Activated B cell treated with CpG ODN at 0.5 μM for 24 hours (primary cell): Measurements from ENCODE around the gene DBNL. TPM values are rescaled to one million over a fixed set of nuclear protein-coding genes. Genes with fewer than 3 reads are reported as not detected.

ENCODE experiments used
- ATAC-seq: fragments of 200-7000 bp; cut with Tn5 transposase; one replicate; pipeline ENCODE4 v1.10.0; 2021; ENCODE audit warnings: low read depth, mild to moderate bottlenecking, moderate library complexity
- CTCF ChIA-PET: fragments of 350-600 bp; sonication (Branson Sonifier 250); formaldehyde crosslinking; loops from one replicate; lab custom pipeline; 2021; ENCODE audit warnings: antibody characterized with exemption; lab: Charles Lee
- POLR2A ChIA-PET: fragments of 350-600 bp; sonication (Branson Sonifier 250); formaldehyde crosslinking; loops from one replicate; lab custom pipeline; 2021; ENCODE audit warnings: antibody characterized with exemption; lab: Charles Lee
- DNase-seq: peaks from one replicate; pipeline ENCODE4 v3.0.0; 2022
- H3K27ac Mint-ChIP-seq: one replicate; pipeline ENCODE4 v1.8.0; 2020; ENCODE audit warnings: mixed read lengths
- H3K27me3 Mint-ChIP-seq: one replicate; pipeline ENCODE4 v1.8.0; 2021; ENCODE audit warnings: mixed read lengths
- H3K36me3 Mint-ChIP-seq: one replicate; pipeline ENCODE4 v1.8.0; 2021; ENCODE audit warnings: low read depth, mixed read lengths
- H3K4me1 Mint-ChIP-seq: one replicate; pipeline ENCODE4 v1.8.0; 2021; ENCODE audit warnings: mixed read lengths
- H3K4me3 Mint-ChIP-seq: one replicate; pipeline ENCODE4 v1.8.0; 2020; ENCODE audit warnings: mild to moderate bottlenecking, mixed read lengths
- H3K9me3 Mint-ChIP-seq: one replicate; pipeline ENCODE4 v1.8.0; 2020; ENCODE audit warnings: mixed read lengths
- intact Hi-C: fragments of 100-400 bp; cut with micrococcal nuclease; formaldehyde crosslinking; loops from one replicate; pipeline ENCODE4 v1.15.1; 2024
- total RNA-seq: library from RNA; stranded (reverse); gene quantifications from 2 replicates; pipeline ENCODE4 v1.2.3, GENCODE V29; 2022
- TF ChIP-seq, protein P1 (sequence below): fragments of 200-600 bp; IDR thresholded peaks from one replicate; pipeline ENCODE4 v1.8.0; 2022; ENCODE audit warnings: antibody characterized with exemption, mild to moderate bottlenecking

DBNL gene
- total RNA-seq, 1 donor from 2014 or later, result 210 TPM

DNA sequence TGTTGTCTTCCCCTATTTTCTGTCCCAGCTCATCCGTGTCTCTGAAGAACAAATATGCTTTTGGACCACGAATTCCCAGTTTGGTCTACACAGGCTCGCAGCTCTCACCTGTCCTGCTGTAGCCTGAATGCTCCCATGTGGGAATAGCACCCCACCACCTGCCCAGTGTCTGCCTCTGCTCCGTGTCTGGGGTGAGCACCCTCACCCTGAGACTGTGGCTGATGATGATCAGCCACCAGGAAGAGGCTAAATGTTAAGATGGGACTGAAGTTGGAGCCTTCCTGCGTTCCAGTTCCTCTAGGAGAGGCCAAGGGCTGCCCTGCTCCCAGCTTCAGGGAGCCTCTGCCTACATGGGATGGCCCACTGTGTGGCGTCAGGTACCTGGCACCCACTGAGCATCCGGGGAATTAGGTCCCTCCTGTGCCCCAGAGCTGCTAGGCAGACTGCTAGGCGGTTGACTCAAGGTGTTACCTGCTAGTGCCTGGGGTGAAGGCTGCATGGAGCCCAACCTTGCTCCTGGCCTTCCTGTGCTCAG lies 17.2 kb downstream of the DBNL start:
- peaks cover 66% of the 10 kb centered on the region for H3K36me3 Mint-ChIP-seq
- DNase-seq (peak; percentile 12), ATAC-seq (no peak)
- TF ChIP-seq, protein P1, sequence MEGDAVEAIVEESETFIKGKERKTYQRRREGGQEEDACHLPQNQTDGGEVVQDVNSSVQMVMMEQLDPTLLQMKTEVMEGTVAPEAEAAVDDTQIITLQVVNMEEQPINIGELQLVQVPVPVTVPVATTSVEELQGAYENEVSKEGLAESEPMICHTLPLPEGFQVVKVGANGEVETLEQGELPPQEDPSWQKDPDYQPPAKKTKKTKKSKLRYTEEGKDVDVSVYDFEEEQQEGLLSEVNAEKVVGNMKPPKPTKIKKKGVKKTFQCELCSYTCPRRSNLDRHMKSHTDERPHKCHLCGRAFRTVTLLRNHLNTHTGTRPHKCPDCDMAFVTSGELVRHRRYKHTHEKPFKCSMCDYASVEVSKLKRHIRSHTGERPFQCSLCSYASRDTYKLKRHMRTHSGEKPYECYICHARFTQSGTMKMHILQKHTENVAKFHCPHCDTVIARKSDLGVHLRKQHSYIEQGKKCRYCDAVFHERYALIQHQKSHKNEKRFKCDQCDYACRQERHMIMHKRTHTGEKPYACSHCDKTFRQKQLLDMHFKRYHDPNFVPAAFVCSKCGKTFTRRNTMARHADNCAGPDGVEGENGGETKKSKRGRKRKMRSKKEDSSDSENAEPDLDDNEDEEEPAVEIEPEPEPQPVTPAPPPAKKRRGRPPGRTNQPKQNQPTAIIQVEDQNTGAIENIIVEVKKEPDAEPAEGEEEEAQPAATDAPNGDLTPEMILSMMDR, result no peak
- ChIA-PET POLR2A (interaction anchor here (1.6 kb wide), 1 partner anchor 17 kb away, joined by 6 read pairs; the partner anchor contains the start of gene DBNL), CTCF (no interaction called here)
- H3K27ac Mint-ChIP-seq, result peak overlapping the region; percentile 98
- no peak overlapping the region for H3K4me3 Mint-ChIP-seq
- intact Hi-C loops, result no loop called here
- no peaks in the 10 kb centered on the region for H3K27me3 Mint-ChIP-seq
- H3K9me3 Mint-ChIP-seq, result no peaks in the 10 kb centered on the region
- peaks cover 70% of the 10 kb centered on the region for H3K4me1 Mint-ChIP-seq

DNA sequence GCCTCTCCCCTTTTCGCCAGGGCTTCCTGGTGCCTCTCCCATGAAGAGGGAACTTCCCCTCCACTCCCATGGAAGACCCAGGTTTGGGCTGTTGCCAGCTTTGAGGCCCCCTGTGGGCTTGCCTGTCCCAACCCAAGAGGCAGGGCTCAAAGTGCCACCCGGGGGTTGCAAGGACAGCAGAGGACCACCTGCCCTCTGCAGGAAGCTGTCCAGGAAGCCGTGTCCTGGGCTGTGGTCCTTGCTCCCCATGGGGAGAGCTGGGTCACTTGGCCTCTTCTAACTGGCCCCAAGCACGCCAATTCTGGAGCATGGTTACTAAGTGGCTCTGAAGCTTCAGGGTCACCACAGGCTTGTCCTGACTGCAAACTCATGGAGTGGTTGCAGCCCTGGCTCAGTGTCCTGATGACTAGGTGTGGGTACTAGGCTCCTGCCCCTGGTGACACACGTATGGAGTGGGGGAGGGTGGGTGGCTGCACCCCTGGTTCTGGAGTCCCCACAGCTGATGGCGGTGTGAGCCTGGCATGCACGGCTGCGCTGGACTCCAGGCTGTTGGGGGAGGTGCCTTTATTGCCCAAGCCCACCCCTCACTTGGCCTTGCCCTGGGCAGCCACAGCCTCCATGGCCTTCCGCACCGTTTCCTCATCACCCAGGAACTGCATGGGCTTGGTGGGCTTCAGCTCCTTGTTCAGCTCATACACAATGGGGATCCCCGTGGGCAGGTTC lies 17.8 kb downstream of the DBNL start:
- Mint-ChIP-seq H3K36me3 (peaks cover 60% of the 10 kb centered on the region), H3K27me3 (no peaks in the 10 kb centered on the region), H3K4me1 (peaks cover 71% of the 10 kb centered on the region), H3K9me3 (no peaks in the 10 kb centered on the region), H3K27ac (peak overlapping the region; percentile 39), H3K4me3 (no peak overlapping the region)
- DNase-seq (peak; percentile 13), ATAC-seq (no peak)
- TF ChIP-seq, protein P1, result no peak
- ChIA-PET POLR2A (interaction anchor here (0.5 to 1.6 kb wide), 2 partner anchors 9 to 18 kb away, joined by 6 to 8 read pairs; partner anchors contain the start of gene DBNL), CTCF (no interaction called here)
- intact Hi-C loops, result no loop called here

DNA sequence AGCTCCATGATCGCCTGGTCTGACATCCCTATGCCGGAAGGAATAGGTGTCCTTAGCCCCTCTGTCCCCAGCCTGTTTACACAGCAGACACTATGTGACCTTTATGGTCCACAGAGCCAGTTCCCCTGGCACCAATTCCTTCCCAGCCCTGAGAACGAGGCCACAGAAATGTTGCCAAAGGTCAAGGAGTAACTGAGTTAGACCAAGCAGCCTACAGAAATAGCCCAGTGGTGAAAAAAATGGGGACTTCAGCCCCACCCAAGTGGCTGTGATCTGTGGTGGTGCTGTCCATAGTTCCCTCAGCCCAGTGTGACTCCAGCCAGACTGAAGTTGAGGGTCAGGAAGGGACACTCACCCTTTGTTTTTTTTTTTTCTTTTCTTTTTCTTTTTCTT lies 18.4 kb downstream of the DBNL start:
- TF ChIP-seq, protein P1, result no peak
- peaks cover 70% of the 10 kb centered on the region for H3K4me1 Mint-ChIP-seq
- ChIA-PET CTCF (interaction anchor here (0.7 kb wide), 1 partner anchor 480 kb away, joined by 3 read pairs; the partner anchor contains the start of gene STK17A), POLR2A (interaction anchor here (1.6 kb wide), 1 partner anchor 18 kb away, joined by 6 read pairs; the partner anchor contains the start of gene DBNL)
- intact Hi-C loops, result no loop called here
- no peaks in the 10 kb centered on the region for H3K9me3 Mint-ChIP-seq
- H3K4me3 Mint-ChIP-seq, result no peak overlapping the region
- peaks cover 54% of the 10 kb centered on the region for H3K36me3 Mint-ChIP-seq
- H3K27ac Mint-ChIP-seq, result peak overlapping the region; percentile 39
- H3K27me3 Mint-ChIP-seq, result no peaks in the 10 kb centered on the region
- DNase-seq, result no peak
- no peak for ATAC-seq

DNA sequence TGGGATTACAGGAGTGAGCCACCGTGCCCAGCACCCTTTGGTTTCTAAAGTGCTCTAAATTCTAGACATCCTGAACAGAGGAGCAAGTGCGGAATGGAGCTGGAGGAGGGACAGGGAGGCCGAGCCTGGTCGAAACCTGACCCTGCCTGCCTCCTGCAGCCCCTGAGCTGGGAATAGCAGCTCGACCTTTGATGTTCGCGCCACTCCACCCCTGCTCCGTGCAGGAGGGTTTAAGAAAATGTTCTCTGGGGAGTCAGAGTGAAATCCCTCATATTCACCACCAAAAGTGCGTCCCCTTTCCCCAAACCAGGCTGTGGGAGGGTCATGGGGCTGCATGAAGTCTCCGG lies 19.0 kb downstream of the DBNL start:
- ChIA-PET CTCF (interaction anchor here (0.7 kb wide), 1 partner anchor 481 kb away, joined by 3 read pairs; the partner anchor contains the start of gene STK17A), POLR2A (interaction anchor here (0.7 to 6.0 kb wide), 3 partner anchors 17 to 19 kb away, joined by 6 to 55 read pairs (median 9); partner anchors contain the start of gene DBNL)
- H3K27me3 Mint-ChIP-seq, result no peaks in the 10 kb centered on the region
- peaks cover 48% of the 10 kb centered on the region for H3K36me3 Mint-ChIP-seq
- H3K4me1 Mint-ChIP-seq, result peaks cover 69% of the 10 kb centered on the region
- TF ChIP-seq, protein P1, result no peak
- H3K9me3 Mint-ChIP-seq, result no peaks in the 10 kb centered on the region
- ATAC-seq, result no peak
- intact Hi-C loops, result no loop called here
- DNase-seq, result peak; percentile 12
- H3K4me3 Mint-ChIP-seq, result no peak overlapping the region
- peak overlapping the region; percentile 35 for H3K27ac Mint-ChIP-seq
